Fibroblast of skin of left quadriceps (primary cell): ENCODE results near the gene KCNAB2.

Experiments
- DNase-seq, 2 experiments: peaks; one replicate each; pipeline ENCODE4 v3.0.0-alpha.2; 2013; ENCODE audit warnings: low read depth in 2 of 2

Gene KCNAB2

DNA sequence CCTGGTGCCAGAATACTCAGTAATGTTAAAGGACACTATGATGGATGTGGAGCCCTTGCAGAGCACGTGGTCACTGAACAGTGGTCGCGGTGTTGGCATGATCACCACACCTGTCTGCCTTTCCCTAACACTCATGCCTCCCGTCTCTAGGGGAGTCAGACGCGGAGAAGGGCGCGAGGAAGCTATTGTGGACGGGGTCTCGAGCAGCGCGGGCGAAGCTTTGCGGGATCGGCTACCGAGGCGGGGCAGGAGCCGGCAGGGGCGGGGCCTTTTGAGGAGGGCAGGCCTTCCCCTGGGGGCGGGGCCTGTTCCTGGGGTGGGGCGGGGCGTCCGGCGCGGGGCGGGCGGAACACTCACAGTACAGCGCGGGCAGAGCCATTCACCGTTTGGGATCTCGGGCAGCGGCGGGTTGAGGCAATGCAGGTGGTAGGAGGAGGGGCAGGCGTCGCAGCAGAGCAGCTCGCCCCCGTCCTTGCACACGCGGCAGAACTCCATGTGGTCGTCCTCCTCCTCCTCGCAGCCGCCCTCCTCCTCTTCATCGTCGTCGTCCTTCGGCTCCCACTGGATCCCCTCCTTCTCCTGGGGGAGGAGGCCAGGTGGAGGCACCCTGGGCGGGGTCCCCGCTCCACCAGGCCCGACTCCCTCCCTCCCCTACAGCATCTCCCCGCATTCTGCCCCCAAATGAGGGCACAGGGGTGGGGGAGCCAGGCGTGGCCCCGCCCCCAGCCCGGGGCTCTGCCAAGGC is 103.0 kb downstream of the KCNAB2 start:
- DNase-seq: no peak

DNA sequence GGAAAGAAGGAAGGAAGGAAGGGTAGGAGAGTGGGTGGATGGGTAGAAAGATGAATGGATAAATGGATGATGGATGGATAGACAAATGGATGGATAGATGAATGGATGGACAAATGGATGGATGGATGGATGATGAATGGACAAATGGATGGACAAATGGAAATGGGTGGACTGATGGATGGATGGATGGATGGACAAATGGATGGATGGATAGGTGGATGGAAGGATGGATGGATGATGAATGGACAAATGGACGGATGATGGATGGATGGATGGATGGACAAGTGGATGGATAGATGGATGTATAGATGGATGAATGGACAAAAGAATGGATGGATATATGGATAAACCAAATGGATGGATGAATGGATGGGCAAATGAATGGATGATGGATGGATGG is 103.9 kb downstream of the KCNAB2 start:
- no peak for DNase-seq

DNA sequence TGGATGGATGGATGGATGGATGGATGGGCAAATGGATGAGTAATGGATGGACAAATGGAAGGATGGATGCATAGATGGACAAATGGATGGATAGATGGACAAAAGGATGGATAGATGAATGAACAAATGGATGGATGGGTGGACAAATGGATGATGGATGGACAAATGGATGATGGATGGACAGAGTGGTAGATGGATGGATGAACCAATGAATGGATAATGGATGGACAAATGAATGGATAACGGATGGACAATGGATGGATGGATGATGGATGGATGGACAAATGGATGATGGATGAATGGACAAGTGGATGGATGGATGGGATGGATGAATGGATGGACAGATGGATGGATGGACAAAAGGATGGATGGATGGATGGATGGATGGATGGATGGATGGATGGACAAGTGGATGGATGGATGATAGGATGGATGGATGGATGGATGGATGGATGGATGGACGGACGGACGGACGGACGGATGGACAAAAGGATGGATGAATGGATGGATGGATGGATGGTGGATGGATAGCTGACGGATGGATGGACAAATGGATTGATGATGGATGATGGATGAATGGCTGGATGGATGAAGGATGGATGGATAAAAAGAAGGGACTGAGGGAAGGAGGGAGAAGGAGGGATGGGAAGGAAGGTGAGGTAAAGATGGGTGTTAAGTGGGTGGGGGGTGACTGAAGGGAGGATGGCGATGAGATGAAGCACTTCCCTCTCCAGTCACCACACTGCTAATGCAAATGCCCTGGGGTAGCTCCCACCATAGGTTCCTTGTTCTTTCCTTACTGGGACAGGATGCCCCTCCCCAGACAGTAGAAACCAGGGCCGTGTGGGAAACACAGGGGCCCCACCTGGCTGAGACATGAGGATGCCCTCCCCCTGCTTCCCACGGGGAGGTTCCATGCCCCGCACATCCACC is 104.6 kb downstream of the KCNAB2 start:
- DNase-seq: no peak
